Activated CD4-positive, alpha-beta T cell treated with anti-CD3 and anti-CD28 coated beads, Interleukin-2, amount 50 U/mL, for 1 hour (primary cell): ENCODE results near the gene HS6ST1.
A peak's percentile ranks its signal among the peaks of the same experiment; 100 is the strongest.

Experiments used
- DNase-seq: peaks from one replicate; pipeline ENCODE4 v3.0.0-alpha.2; 2020

Gene HS6ST1

DNA sequence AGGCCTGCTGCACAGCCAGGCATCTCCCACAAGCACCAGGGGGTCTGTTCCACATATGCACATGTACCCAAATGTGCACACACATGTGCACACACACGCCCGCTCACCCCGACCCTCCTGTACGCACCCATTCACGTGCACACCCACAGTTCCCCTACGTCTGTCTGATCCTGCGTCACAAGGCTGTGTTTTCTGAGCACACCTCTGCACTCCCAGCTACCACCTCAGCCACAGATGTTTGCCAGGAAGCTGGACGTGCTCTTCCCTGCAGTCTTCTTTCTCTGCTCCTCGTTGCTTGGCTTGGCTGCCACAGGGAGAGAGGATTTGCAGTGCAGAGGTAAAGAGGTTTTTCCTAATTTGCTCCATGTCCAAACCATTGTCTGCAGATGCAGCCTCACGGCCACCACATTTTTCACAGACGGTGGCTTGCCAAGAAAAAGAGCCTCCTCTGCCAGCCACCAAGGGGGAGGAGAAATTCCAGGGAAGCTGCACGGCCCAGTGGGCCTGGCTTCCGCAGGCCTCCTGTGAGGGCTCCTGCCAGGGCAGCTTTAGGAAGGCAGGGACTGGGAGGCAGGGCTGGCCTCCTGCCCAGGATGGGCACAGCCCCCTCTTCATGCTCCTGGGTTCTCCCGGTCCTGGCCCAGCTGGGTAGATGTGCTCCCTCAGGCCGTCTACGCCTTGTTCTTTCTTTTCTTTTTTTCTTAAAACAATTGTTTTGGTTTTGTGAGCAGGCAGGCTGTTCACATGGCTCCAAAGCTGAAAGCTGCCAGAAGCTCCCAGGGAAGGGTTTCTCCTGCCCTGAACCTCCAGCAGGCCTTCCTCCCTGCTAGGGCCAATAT, 29.3 kb upstream of the HS6ST1 start:
- no peak for DNase-seq

DNA sequence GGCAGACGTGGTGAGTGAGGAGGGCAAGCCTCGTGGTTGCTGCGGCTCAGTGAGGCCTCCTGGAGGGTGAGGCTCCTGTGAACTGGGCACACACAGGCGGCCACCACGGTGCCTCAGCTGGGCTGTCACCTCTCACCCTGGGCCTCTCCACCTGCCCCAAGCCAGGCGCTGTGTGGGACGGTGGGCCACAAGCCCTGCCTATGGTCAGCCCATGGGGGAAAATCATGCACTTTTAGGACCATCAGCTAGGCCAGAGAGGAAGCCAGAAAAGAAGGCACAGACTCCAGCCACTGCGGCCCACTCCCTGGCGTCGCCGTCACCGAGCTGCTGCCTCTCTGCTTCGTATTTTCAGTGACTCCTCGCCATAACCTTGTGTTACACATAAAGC, 28.5 kb upstream of the HS6ST1 start:
- DNase-seq: no peak

DNA sequence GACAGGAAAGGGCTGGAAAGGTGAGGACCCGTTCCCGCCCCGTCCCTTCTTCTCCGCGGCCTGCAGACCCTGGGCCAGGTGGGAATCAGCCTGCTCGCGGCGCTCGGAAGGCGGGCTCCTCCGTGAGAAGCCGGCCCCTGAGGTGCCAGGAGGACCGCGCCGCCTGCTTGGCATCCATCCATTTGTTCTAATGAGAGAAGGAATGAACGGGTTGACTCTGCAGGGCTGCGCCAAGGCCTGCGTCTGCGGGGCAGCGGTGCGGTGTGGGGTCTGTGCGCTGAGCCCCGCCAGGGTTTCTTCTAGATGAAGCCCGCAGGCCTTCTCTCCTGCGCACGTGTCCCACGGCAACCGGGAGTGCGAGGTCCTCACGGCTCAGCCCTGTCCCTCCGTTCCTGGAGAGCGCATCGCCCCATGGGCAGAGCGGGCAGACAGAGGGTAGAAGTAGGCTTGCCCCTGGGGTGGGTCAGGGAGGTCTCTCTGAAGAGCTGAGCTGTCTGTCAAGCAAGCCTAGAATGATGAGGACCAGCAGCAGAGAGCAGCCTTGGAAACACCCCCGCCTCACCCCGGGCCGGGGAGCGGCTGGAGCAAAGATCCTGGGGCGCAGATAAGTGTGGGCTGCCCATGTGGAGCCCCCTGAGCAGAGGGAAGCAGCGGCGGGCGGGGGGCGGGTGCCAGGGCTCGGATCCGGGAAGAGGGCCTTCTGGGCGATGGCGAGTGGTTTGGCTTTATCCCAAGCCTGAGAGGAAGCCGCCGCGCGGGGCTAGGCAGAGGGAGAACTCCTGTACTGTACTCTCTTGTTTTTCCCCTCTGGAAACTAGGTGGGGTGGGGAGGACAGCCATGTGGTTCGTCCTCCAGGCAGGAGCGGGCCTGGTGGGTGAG, 27.9 kb upstream of the HS6ST1 start:
- no peak for DNase-seq

DNA sequence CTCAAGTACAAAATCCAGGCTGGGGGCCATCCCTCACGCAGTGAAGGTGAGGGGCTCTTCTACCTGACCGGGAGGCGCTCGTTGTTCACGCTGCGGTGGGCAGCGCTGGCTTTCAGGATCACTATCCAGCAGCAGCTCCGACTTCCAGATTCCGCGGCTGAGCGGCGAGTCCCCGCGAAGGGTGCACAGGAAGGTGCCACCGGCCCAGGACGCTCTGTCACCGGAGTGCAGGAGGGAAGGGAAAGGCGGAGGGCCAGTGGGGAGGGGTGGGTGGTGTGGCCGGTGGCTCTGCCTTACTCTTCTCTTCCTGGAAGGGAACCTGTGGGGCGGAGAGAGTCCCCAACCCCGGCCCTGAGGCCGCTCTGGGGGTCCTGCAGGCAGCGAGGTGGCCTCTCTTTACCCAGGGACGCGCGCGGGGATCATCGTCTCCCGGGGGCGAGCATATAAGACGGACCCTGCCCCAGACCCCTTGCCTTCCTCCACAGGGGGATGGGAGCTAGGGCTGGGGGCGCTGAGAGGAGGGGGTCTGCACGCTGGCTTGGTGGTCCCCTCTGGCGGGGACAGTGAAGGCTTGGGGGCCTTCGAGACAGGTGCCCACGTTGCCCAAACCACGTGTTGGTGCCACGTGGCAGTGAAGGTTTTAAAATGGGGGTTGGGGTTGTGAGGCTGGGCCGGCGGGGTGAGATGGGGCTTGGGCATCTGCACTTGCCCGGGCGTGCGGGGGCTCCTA, 26.9 kb upstream of the HS6ST1 start:
- no peak for DNase-seq

DNA sequence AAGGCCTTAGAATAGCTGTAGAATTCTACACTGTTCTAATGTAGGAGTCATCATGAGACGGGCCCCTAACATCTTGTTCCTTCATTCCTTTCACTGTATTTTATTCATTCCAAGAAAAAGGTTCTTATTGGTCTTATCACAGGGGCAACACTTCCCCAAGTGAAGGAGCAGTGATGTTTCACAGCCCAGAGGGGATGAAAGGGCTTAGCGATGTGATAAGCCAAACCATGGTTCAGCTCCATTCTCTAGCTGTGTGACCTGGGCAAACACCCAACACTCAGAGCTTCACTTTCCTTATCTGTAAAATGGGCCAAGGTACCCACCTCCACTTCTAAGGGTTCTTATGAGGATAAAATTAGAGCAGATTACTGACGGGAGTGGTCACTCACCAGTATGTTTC, 25.4 kb upstream of the HS6ST1 start:
- DNase-seq: no peak

DNA sequence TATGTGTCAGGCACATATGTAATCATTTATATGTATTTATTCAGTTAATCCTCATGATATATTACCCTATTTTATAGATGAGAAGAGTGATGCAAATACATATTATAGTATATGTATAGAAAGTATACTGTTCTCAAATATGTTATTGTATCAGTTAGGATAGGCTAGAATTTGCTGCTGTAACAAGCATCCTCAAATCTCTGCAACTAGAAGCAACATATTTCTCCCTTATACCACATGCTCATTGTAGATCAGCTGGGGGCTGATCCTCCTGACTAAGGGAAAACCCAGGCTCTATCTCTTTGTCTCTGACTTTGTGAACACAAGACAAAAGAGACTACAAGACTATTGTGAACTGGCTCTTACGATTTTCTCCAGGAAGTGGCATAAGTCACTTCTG, 24.8 kb upstream of the HS6ST1 start:
- no peak for DNase-seq

DNA sequence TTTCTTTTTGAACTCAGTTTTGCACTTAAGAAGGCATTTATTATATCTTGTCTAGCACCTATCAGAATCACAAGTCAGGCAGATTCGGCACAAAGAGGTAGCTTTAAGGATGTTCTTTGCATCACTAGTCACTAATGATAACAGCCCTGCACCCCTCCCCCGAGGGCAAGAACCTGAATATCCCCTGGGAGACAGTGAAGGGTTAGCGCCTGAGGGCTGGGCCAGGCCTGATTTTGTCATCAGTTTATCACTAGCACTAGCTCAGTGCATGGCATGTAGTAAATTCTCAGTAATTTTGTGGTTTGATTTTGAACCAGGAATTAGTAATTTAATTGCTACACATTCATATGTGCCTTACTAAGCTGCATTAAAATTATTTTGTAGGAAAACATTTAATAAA, 23.9 kb upstream of the HS6ST1 start:
- DNase-seq: no peak

DNA sequence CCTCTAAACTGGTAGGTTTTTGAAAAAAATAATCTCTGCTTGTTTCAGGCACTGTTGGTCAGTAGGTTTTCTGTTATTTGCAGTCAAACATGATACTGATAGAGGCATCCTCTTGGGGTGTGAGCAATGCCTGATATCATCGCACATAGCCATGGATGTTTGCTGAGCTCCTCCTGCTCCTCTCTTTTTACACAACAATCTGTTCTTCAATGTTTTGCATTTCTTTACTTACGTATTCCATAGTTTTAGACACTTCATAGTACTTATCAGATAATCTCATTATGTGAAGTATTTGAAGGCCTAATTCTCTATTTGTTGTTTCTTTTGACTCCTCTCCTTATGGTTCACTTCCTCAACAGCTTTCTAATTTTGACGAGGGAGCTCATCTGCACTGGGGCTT, 23.0 kb upstream of the HS6ST1 start:
- no peak for DNase-seq

DNA sequence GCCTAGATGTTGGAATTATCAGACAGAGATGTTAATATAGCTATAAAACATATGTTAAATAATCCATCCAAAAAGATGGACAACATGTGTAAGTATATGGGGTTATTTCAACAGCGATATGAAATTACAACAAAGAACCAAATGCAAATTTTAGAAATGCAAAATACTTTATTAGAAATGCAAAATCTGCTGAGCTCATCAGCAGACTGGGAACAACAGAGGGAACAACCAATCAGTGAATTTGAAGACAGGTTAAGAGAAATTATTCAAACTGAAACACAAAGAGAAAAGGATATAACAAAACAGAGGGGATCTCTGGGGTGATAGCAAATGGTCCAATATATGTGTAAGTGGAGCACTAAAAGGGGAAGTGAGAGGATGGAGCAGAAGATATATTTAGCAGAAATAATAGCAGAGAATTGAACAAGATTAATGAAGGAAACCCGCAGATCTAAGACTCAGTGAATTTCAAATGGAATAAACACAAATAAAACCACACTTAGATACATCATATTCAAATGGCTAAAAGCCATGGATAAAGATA, 13.5 kb upstream of the HS6ST1 start:
- DNase-seq: no peak

DNA sequence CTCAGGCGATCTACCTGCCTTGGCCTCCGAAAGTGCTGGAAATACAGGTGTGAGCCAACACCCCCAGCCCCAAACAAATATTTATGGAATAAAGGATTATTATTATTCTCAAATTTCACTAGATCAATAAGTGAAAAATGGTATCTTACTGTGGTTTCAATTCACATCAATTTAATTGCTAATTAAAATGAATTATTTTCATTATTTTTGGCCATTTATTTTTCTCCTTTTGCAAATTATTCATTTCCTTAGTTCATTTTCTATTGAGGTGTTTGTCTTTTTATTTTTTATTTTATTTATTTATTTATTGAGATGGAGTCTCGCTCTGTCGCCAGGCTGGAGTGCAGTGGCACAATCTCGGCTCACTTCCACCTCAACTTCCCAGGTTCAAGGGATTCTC, 11.9 kb upstream of the HS6ST1 start:
- no peak for DNase-seq

DNA sequence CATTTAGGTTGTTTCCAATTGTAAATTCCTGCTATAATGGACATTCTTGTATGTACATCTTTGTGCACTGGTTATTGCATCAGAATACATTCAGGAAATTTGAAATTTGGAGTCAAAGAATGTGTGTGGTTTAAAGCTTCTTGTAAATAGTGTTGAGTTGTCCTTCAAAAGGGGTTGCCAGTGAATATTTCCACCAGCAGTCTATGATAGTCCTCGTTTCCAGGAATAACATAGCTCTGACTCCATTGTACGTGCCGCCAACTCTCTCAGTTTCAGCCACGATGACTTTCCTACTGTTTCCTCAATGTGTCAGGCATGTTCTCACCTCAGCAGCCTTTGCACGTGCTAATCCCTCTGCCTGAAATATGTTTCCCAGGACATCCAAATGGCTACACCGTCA, 10.9 kb upstream of the HS6ST1 start:
- no peak for DNase-seq

DNA sequence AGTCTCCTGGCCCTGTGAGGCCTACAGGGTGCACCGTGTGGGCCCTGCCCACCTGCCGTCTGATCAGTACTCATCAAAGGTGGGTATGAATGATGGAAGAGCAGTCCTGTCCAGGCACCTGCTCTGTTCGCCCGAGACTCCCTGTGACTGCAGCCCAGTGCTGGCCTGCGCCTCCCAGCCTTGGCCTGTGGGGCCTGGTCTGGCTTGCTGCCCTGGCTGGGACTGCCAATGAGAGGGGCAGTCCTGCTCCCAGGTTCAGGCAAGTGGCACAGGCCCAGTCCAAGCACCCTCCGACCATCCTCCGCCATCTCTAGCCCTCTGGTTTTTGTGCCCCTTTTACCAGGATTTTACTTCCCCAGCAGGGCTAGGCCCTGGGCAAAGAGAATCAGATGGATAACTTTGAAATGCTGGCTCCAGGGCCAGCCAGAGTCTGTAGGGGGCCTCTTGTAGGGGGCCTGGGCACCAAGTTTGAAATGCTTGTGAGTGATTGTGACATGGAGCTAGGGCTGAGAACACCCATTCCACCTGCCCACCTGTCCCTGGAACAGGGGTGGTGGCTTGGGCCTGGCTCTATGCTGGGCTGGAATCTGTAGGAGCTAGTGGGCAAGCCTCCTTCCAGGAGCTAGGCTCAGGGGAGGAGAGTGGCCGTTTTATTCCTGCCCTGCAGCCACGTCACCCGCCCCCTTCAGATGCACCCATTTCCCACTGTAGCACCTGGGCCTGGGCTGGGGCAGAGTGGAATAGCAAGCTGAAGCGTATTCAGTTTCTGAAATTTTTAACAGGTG, 8.7 kb upstream of the HS6ST1 start:
- DNase-seq: no peak

DNA sequence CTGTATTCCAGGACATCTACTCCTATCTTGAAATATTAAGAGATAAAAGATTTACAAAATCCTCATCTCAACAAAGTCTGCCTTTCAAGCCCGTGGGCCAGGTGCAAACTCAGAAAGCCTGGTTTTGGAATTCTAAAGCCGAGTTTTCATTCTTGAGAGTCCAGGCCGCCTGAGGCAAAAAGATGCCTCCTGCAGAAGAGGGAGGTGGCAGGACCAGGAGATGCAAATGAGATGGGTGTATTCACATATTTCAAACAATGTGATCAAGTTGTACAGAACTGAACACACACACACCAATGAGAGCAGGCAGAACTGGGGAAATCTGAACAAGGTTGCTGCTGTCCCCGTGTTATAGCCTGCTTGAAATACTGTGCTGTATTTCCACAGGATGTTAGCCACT, 7.7 kb upstream of the HS6ST1 start:
- no peak for DNase-seq

DNA sequence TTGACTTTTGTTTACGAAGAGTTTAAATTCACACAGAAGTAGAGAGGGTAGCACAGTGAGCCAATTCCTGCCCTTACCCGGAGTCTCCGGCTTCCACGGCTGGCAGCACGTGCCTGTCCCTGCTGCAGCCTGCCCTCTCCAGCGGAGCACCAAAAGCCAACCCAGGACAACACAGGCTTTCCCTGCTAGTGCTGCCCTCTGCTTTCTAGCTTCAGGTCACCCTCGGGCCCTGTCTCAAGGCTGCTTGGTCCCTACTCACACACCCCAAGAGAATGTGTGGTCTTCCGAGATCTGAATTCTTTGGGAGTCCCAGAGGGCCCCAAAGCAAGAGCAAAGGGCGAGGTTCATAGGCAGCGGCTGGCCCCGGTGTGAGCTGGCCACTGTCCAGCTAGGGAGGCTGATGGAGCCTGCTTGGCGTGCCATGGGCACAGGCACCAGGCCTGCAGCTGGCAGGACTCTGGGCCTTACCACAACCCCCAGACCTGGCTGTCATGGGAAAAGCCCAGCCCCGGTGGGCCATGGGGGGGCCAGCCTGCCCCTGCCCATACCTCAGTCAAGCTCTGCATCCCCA, 7.0 kb upstream of the HS6ST1 start:
- DNase-seq: no peak

DNA sequence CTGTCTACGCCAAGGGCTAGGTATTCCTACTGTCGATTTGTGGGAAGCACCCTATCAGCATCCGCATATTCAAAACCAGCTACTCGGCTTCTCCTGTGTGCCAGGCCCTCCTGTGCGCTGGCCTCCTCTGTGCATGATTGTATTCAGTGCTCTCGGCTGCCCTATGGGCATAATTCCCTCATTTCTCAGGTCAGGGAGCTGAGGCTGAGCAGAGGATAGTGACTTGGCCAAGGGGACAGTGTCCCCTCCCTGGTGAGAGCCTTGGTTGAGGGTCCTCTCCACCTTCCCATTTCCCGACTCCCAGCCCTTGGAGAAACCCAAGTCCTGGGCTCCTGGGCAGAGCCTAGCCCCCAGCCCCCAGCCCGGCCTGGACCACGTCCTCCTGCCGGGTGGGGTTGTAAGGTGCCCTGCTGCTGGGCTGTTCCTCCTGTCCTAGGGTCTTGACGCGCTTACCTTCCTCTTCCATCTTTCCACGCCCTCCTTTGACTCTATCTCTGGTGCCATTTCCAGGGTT, 6.3 kb upstream of the HS6ST1 start:
- DNase-seq: no peak

DNA sequence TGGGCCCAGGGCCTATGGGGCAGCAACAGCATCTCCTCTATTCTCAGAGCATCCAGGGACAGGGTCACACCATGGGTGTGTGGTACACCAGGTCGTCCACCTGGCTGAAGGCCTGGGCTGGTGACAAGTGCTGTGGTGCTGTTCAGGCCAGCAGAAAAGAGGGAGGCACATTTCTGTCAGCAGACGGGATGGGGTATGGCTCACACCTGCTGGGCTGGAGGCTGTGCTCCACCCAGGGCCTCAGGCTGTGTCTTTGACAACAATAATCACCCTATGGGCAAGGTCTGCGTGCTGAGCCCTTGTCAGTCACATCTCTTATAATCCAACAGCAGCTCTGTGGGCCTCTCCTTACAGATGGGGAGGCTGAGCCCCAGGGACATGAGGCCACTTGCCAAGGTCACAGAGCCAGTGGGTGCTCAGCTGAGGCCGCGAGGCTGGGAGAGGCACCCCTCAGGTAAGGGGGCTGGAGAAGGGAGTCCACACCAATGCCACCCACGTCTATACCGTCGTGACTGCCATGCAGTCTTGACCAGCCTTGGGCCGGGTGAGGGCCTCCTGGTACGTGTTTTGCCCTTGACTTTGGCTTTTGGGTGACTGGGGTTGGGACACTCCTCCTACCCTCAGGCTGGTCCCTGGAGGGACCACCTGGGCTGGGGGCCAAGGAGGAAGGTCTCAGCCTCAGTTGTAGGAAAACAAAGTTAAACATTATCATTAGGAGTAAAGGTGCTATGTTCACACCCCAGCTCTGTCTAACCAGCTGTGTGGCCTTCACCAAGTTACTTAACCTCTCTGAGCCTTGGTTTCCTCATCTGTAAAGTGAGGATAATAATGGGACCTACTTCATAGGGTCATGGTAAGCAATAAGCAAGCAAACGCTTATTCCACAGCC, 5.6 kb upstream of the HS6ST1 start:
- no peak for DNase-seq

DNA sequence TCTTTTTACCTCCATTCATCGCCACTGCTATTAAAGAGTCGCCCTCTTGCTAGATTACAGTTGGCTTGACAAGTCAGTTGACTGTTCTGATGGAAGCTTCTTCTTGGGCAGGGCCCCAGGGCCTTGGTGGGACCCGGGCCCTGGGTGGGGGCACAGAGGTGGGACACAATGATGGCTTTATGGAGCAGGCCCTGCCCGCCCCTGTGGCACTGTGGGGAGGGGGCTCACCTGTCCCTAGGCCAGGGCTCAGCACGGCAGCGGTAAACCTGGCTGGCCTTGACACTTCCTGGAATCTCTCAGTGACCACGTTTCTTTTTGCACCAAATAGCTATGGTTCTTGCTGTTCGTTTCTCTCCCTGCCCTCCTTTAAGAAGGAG, 4.9 kb upstream of the HS6ST1 start:
- no peak for DNase-seq

DNA sequence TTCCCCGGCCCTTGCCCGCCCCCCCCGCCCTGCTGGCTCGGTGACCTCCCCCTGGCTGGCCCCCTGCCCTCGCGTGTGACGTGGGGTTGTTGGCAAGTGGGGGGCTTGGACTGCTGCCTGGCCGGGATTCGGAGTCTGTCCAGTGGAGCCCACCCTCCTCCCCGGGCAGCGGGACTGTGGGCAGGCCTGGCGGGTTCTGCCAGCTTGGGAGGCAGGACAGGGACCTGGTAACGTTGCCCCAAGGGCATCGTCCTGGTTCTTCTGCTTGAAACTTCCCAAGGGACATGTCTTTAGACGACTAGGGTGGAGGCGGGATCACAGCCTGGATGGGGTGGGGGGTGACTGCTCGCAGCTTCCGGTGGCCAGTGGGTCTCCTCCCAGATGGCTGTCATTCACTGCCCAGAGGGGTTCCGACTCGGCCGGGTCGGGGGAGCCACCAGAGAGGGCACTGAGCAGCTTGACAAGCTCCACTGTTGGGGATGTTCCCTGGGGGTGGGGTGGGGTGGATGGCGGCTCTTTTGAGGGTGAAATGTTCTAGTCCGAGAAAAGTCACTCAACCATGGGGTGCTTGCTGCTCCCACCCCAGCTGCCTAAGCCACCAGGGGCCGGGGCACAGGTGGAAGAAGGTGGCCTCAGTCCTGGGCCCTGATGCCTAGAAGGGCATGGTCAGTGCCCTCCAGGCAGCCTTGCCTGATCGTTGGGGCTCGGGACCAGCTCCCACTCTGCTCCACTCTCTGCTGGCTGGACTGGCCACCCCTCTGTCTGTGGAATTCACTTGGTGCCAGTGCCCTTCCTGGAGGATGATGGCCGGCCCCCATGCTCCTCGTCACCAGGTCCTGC, 4.3 kb upstream of the HS6ST1 start:
- no peak for DNase-seq

DNA sequence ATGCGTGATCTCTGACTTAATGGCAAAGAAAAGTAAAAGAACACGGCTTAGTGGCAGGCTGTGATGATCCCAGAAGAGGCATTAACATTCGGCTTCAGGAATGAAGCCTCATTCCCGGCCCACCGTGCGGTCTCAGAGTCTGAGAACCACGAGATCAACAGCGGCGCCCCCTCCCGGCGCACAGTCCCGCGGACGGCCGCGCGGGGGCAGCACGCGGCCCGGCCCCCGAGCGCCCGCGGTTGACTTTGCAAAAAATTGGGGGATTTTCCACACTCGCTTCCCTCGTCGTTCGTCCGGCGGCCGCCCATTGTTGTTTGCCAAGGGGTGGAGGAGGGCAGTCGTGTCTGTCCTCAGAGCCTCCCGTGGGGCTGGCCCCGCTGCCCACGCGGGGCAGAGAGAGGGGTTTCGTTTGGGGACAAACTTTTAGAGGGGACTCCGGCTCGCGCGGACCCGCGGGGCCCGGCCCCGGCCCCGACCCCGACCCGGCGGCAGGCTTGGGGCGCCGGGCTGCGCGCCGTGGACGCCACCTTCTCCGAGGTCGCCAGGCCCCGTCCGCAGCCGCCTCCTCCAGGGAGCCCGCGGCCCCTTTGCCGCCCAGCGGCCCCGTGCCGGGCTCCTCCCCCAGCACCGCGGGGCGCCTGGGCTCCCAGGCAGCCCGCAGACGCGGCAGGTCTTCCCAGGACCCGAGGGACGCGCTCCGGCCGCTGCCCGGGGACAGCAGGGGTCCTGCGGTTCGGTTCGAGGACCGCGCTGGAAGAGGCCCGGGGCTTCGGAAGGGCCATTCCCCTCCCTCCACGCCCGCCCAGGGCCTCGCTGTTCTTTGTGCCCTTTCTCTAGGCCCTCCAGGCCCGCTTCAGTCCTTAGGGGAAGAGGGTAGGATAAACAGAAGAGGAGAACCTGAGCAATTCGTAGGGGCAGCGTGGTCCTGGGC, 3.4 kb upstream of the HS6ST1 start:
- peak; percentile 78 for DNase-seq
